VCaP (cell line): ENCODE data around the gene PNPO.

Experiments used
- H3K27ac ChIP-seq: fragments of 450-650 bp; 2 replicates; pipeline ENCODE4 v1.5.1; 2017
- CTCF ChIP-seq: fragments of 450-650 bp; conservative IDR thresholded peaks from 2 replicates; pipeline ENCODE4 v1.5.1; 2017; ENCODE audit warnings: mild to moderate bottlenecking, moderate library complexity

The PNPO gene

GRCh38 chr17:47941246-47942095 is at the start of gene PNPO:
TSS of gene PNPO (plus strand) at chr17:47941571. CDS start at chr17:47941676, 105 bp downstream.
- H3K27ac ChIP-seq = peak within 1 kb of the TSS; percentile 87
- TF ChIP-seq CTCF = 0 out of 2 replicates have a peak, but pooled peaks have one; percentile 11

- no peak for TF ChIP-seq CTCF
- H3K27ac ChIP-seq = peak overlapping the region; percentile 96
These were observed 46.6 kb upstream of the PNPO start for GRCh38 chr17:47894498-47895346.

GRCh38 chr17:47895347-47895855 is 46.0 kb upstream of the PNPO start:
- no peak for TF ChIP-seq CTCF
- H3K27ac ChIP-seq = peak overlapping the region; percentile 96

- H3K27ac ChIP-seq = peak within 1 kb of the TSS; percentile 96
- TF ChIP-seq CTCF = no peak
These were observed 45.3 kb upstream of the PNPO start, which contains the start of gene SP2 for GRCh38 chr17:47895856-47896671. TSS of gene SP2 (plus strand) at chr17:47896236. CDS start at chr17:47896287, 51 bp downstream.

DNA sequence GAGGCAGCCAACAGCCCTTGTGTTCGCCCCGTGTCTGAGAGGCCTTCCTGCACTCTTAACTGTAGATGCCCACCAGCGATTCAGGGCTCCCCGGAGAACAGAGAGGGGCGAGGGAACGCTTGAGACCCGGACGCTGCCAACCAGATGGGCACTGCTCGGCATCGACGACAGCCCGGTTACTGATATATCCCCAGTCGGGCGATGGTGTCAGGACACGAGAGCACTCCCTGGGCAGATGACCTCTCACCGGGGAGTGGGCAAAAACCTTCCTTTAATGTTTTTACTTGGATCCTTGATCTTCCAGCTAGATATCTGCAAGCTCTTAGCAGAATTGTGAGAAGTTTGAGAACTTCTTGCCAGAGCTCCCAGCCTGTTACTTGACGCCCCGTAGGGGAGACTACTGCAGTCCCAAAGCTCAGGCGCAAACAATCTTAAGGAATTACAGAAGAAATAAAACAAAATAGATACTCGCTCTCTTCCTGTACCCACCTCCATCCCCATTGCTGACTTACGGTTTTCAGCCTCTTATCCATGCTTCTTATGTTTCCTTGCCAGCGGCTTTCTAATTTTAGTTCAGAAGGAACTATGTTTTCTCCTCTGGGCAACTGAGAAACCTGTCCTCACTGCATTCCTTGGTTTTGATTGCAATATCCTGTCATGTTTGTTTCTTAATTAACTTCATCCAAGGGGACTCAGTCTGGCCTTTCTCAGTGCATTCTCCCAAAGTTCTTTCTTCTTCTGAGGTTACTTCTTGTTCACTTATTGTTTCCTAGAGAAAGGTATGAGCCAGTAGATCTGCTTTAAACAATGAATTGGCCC is 44.5 kb upstream of the PNPO start:
- TF ChIP-seq CTCF = no peak
- H3K27ac ChIP-seq = peak overlapping the region; percentile 96

DNA sequence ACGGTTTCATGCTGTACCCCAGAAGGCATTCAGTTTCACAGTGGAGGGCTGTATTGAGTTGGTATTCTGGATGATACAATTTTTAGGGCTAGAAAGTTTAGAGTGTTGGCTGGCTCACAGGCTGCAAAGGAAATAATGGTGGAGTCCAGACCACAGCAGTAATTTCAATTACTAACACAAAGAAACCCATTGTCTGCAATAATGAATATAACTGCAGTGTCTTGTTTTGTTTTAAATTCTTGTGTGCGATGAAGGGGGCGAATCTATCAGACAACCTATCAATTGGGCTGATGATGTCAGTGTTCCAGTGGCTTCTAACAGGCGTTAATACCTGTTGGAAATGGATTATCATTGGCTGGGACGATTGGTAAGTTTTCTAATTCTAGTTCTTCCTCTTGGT is 43.8 kb upstream of the PNPO start:
- TF ChIP-seq CTCF = no peak
- H3K27ac ChIP-seq = peak overlapping the region; percentile 96; the same call in 1 of the 2 replicates
